ENCODE data around the gene TP53INP2. TPM values are rescaled to one million over a fixed set of nuclear protein-coding genes. Genes with fewer than 3 reads are reported as not detected.

Gene TP53INP2
- total and polyA plus RNA-seq, 9 of the 15 experiments (the other 6 are each of a cell fraction or from before 2014, with no cell fraction given) = 0.43 to 5.0 (median 1.3) TPM

DNA sequence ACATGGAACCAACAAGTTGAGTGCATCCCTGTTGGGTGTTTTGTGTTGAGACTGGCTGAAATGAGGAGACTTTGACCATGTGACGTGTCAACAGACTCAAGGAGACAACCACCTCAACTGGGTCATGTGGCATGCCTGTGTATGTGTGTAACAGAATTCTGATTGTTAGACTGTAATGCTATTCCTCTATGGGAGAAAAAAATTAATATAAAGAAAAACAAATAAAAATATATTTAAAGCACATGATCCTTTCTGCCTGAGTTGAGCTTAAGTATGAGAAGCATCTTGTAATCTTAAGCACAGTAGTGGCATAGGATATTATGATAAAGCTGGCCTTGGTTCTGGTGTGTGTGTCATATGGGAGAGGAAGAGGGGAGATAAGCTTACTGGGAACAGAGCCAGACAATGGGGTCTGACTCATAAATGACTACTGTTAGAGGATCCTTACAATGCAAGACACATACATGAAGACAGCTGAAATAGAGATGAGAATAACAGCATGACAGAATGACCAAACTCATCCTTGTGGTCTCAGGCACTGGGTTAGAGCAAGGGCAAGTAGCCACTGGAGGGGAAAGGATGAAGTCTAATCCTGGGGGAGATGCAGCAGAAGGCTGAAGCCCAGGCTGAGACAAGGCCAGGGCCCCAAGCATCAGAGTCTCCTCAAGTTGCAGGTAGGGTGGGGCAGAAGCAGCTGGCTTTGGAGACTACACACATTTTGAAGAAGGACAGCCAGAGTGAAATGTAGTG lies 9.2 kb downstream of the TP53INP2 start (continued):
- TF ChIP-seq ZNF316 (IDR thresholded peaks at IDR 0.05) (no peak; the same call in 1 of the 2 replicates), LARP7 (IDR thresholded peaks at IDR 0.05) (no peak), U2AF1 (optimal IDR thresholded peaks at IDR 0.05; ENCODE audit: low read depth, low read length) (no peak), TEAD4 (IDR thresholded peaks at IDR 0.05; ENCODE audit: low read length) (peak; percentile 97), TEAD4 (CRISPR knock-in tag; IDR thresholded peaks at IDR 0.05; ENCODE audit: borderline replicate concordance) (no peak), ZKSCAN3 (CRISPR knock-in tag; IDR thresholded peaks at IDR 0.05) (no peak), PTBP1 (IDR thresholded peaks at IDR 0.05; ENCODE audit: low read depth, low read length) (no peak), ASH1L (IDR thresholded peaks at IDR 0.05; ENCODE audit: borderline replicate concordance, low read depth, partially characterized antibody) (no peak), ZNF830 (CRISPR knock-in tag; IDR thresholded peaks at IDR 0.05) (no peak), CCNT2 (IDR thresholded peaks at IDR 0.05; ENCODE audit: borderline replicate concordance, extremely low read depth, insufficient read length, low read depth, low read length) (peak; percentile 61), NCOR1 (IDR thresholded peaks at IDR 0.05) (peak; percentile 94), KDM5B (IDR thresholded peaks at IDR 0.05; ENCODE audit: insufficient replicate concordance, low read depth, low read length) (no peak), RBFOX2 (IDR thresholded peaks at IDR 0.05; ENCODE audit: low read depth, low read length) (no peak), SIN3B (IDR thresholded peaks at IDR 0.05; ENCODE audit: low read depth) (no peak), E2F4 (CRISPR knock-in tag; IDR thresholded peaks at IDR 0.05; ENCODE audit: low read depth) (no peak), SIRT6 (IDR thresholded peaks at IDR 0.05; ENCODE audit: low read depth, low read length) (no peak), SAFB (IDR thresholded peaks at IDR 0.05; ENCODE audit: borderline replicate concordance, low read depth, low read length) (no peak), NCOA1 (IDR thresholded peaks at IDR 0.05; ENCODE audit: low read depth) (peak; percentile 80)
- TF ChIP-seq, protein P1, sequence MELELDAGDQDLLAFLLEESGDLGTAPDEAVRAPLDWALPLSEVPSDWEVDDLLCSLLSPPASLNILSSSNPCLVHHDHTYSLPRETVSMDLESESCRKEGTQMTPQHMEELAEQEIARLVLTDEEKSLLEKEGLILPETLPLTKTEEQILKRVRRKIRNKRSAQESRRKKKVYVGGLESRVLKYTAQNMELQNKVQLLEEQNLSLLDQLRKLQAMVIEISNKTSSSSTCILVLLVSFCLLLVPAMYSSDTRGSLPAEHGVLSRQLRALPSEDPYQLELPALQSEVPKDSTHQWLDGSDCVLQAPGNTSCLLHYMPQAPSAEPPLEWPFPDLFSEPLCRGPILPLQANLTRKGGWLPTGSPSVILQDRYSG (tag; conservative IDR thresholded peaks at IDR 0.05; ENCODE audit: low read depth) = 0 out of 2 replicates have a peak, but pooled peaks have one; percentile 16
- TF ChIP-seq, protein P2, sequence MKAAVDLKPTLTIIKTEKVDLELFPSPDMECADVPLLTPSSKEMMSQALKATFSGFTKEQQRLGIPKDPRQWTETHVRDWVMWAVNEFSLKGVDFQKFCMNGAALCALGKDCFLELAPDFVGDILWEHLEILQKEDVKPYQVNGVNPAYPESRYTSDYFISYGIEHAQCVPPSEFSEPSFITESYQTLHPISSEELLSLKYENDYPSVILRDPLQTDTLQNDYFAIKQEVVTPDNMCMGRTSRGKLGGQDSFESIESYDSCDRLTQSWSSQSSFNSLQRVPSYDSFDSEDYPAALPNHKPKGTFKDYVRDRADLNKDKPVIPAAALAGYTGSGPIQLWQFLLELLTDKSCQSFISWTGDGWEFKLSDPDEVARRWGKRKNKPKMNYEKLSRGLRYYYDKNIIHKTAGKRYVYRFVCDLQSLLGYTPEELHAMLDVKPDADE (conservative IDR thresholded peaks at IDR 0.05; ENCODE audit: control insufficient read depth, low read depth, low read length) = no peak
- TF ChIP-seq, protein P3, sequence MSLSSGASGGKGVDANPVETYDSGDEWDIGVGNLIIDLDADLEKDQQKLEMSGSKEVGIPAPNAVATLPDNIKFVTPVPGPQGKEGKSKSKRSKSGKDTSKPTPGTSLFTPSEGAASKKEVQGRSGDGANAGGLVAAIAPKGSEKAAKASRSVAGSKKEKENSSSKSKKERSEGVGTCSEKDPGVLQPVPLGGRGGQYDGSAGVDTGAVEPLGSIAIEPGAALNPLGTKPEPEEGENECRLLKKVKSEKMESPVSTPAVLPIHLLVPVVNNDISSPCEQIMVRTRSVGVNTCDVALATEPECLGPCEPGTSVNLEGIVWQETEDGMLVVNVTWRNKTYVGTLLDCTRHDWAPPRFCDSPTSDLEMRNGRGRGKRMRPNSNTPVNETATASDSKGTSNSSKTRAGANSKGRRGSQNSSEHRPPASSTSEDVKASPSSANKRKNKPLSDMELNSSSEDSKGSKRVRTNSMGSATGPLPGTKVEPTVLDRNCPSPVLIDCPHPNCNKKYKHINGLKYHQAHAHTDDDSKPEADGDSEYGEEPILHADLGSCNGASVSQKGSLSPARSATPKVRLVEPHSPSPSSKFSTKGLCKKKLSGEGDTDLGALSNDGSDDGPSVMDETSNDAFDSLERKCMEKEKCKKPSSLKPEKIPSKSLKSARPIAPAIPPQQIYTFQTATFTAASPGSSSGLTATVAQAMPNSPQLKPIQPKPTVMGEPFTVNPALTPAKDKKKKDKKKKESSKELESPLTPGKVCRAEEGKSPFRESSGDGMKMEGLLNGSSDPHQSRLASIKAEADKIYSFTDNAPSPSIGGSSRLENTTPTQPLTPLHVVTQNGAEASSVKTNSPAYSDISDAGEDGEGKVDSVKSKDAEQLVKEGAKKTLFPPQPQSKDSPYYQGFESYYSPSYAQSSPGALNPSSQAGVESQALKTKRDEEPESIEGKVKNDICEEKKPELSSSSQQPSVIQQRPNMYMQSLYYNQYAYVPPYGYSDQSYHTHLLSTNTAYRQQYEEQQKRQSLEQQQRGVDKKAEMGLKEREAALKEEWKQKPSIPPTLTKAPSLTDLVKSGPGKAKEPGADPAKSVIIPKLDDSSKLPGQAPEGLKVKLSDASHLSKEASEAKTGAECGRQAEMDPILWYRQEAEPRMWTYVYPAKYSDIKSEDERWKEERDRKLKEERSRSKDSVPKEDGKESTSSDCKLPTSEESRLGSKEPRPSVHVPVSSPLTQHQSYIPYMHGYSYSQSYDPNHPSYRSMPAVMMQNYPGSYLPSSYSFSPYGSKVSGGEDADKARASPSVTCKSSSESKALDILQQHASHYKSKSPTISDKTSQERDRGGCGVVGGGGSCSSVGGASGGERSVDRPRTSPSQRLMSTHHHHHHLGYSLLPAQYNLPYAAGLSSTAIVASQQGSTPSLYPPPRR (CRISPR knock-in tag; IDR thresholded peaks at IDR 0.05; ENCODE audit: borderline replicate concordance) = no peak
